Measurements from ENCODE around the gene CD37.
A peak's percentile ranks its signal among the peaks of the same experiment; 100 is the strongest.
"Not testable (repeated sequence)": the region's sequence is repeated elsewhere in the genome, so short reads cannot be mapped to it uniquely, and the experiment has no call there.

The CD37 gene

GRCh38 chr19:49331187-49331586, 4.0 kb upstream of the CD37 start:
- DNase-seq (ENCODE audit: low spot score), result not testable (repeated sequence)

GRCh38 chr19:49331616-49332055, 3.6 kb upstream of the CD37 start:
- DNase-seq (ENCODE audit: low spot score), result peak; percentile 76

GRCh38 chr19:49332691-49333417, 2.4 kb upstream of the CD37 start:
- DNase-seq (ENCODE audit: low spot score), result not testable (repeated sequence)

GRCh38 chr19:49333418-49333805, 1.8 kb upstream of the CD37 start:
- no peak for DNase-seq (ENCODE audit: low spot score)

- DNase-seq (ENCODE audit: low spot score), result peak; percentile 73
These were observed 1.4 kb upstream of the CD37 start for GRCh38 chr19:49333811-49334288.

GRCh38 chr19:49335784-49336481, 727 bp downstream of the CD37 start:
- peak; percentile 42 for DNase-seq (ENCODE audit: low spot score)

GRCh38 chr19:49336482-49337266, 1.5 kb downstream of the CD37 start:
- no peak for DNase-seq (ENCODE audit: low spot score)

GRCh38 chr19:49337267-49338022, 2.2 kb downstream of the CD37 start:
- no peak for DNase-seq (ENCODE audit: low spot score)

GRCh38 chr19:49338023-49338677, 2.9 kb downstream of the CD37 start:
- no peak for DNase-seq (ENCODE audit: low spot score)

- no peak for DNase-seq (ENCODE audit: low spot score)
These were observed 3.6 kb downstream of the CD37 start for GRCh38 chr19:49338691-49339300.

- DNase-seq (ENCODE audit: low spot score), result no peak
These were observed 4.3 kb downstream of the CD37 start for GRCh38 chr19:49339301-49340068.

- DNase-seq (ENCODE audit: low spot score), result no peak
These were observed 5.1 kb downstream of the CD37 start for GRCh38 chr19:49340069-49340864.

GRCh38 chr19:49340865-49341718, 5.9 kb downstream of the CD37 start:
- no peak for DNase-seq (ENCODE audit: low spot score)

GRCh38 chr19:49342291-49342721, 7.1 kb downstream of the CD37 start:
- no peak for DNase-seq (ENCODE audit: low spot score)

- DNase-seq (ENCODE audit: low spot score), result no peak
These were observed 7.9 kb downstream of the CD37 start for GRCh38 chr19:49343123-49343522.

- no peak for DNase-seq (ENCODE audit: low spot score)
These were observed 9.6 kb downstream of the CD37 start for GRCh38 chr19:49344505-49345423.

- no peak for DNase-seq (ENCODE audit: low spot score)
These were observed 12.0 kb downstream of the CD37 start for GRCh38 chr19:49347191-49347590.

Measured in activated CD4-positive, alpha-beta T cell treated with anti-CD3 and anti-CD28 coated beads, Interleukin-2, Interleukin-4, amounts not matched to agents 100 ng/mL and 50 ng/mL, durations not matched to agents 16 hours and 8 hours (primary cell).